Erythroblast (primary cell): ENCODE results near the gene SLC6A7.

ENCODE experiments used
- DNase-seq, 2 experiments: peaks; one replicate each; lab custom pipeline; 2025; lab: John Stamatoyannopoulos, UW
- GATA1 ChIP-seq: IDR thresholded peaks from 2 replicates; pipeline ENCODE4 v1.6.1; 2011; ENCODE audit warnings: low read depth, mild to moderate bottlenecking, control low read depth, low read length, moderate library complexity
- POLR2A ChIP-seq: IDR thresholded peaks from 2 replicates; pipeline ENCODE4 v1.6.1; 2011; ENCODE audit warnings: mild to moderate bottlenecking, low read length

SLC6A7 gene

GRCh38 chr5:150202501-150202900, 12.6 kb downstream of the SLC6A7 start:
- TF ChIP-seq POLR2A: no peak
- TF ChIP-seq GATA1: no peak
- no peak for DNase-seq

- no peak for DNase-seq
- TF ChIP-seq GATA1: no peak
Observed at GRCh38 chr5:150203832-150204589, 14.1 kb downstream of the SLC6A7 start.

- no peak for DNase-seq
- TF ChIP-seq POLR2A (no peak), GATA1 (no peak)
Observed at GRCh38 chr5:150204590-150204960, 14.7 kb downstream of the SLC6A7 start.

GRCh38 chr5:150206098-150206778, 16.4 kb downstream of the SLC6A7 start:
- TF ChIP-seq POLR2A (no peak), GATA1 (no peak)
- DNase-seq: no peak

- no peak for DNase-seq
- TF ChIP-seq POLR2A (no peak), GATA1 (no peak)
Observed at GRCh38 chr5:150206779-150207115, 16.9 kb downstream of the SLC6A7 start.

GRCh38 chr5:150208187-150209098, 18.6 kb downstream of the SLC6A7 start:
- TF ChIP-seq POLR2A (no peak), GATA1 (no peak)
- no peak for DNase-seq

GRCh38 chr5:150209099-150209635, 19.3 kb downstream of the SLC6A7 start:
- TF ChIP-seq GATA1 (no peak), POLR2A (no peak)
- DNase-seq: no peak

GRCh38 chr5:150210644-150211043, 20.8 kb downstream of the SLC6A7 start:
- DNase-seq: no peak
- TF ChIP-seq POLR2A (no peak), GATA1 (no peak)

GRCh38 chr5:150211156-150212030, 21.5 kb downstream of the SLC6A7 start:
- no peak for DNase-seq
- no peak for TF ChIP-seq POLR2A
- TF ChIP-seq GATA1: no peak

- DNase-seq: no peak
- no peak for TF ChIP-seq GATA1
- TF ChIP-seq POLR2A: no peak
Observed at GRCh38 chr5:150213530-150213929, 23.7 kb downstream of the SLC6A7 start.

- TF ChIP-seq GATA1 (no peak), POLR2A (no peak)
- no peak for DNase-seq
Observed at GRCh38 chr5:150214289-150214688, 24.4 kb downstream of the SLC6A7 start.

GRCh38 chr5:150215979-150216944, 26.4 kb downstream of the SLC6A7 start:
- TF ChIP-seq POLR2A: no peak
- TF ChIP-seq GATA1: no peak
- no peak for DNase-seq
